ENCODE measurements around the gene ARHGAP36.

DNA sequence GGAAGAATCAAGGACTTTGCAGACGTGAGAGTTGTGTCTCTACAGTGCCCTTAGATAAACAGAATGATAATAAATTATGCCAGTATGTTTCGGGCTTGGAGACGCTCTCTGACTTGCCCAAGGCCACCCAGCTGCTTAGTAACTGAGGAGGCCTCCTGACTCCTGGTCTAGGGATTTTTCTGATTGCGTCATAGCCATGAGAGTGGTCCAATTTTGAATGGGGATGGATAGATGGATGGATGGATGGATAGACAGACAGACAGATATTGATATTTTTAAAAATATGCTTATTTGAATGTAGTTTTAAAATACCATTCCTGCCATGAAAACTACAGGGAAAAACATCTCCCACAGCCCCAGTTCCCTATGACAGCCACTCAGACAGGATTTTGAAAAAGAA is 15.5 kb downstream of the ARHGAP36 start:
- TF ChIP-seq SIN3A (IDR thresholded peaks at IDR 0.05; ENCODE audit: borderline replicate concordance, insufficient read depth, low read length) (no peak), POLR2AphosphoS5 (IDR thresholded peaks at IDR 0.05; ENCODE audit: low read depth, low read length) (no peak)
- TF ChIP-seq, protein P1, sequence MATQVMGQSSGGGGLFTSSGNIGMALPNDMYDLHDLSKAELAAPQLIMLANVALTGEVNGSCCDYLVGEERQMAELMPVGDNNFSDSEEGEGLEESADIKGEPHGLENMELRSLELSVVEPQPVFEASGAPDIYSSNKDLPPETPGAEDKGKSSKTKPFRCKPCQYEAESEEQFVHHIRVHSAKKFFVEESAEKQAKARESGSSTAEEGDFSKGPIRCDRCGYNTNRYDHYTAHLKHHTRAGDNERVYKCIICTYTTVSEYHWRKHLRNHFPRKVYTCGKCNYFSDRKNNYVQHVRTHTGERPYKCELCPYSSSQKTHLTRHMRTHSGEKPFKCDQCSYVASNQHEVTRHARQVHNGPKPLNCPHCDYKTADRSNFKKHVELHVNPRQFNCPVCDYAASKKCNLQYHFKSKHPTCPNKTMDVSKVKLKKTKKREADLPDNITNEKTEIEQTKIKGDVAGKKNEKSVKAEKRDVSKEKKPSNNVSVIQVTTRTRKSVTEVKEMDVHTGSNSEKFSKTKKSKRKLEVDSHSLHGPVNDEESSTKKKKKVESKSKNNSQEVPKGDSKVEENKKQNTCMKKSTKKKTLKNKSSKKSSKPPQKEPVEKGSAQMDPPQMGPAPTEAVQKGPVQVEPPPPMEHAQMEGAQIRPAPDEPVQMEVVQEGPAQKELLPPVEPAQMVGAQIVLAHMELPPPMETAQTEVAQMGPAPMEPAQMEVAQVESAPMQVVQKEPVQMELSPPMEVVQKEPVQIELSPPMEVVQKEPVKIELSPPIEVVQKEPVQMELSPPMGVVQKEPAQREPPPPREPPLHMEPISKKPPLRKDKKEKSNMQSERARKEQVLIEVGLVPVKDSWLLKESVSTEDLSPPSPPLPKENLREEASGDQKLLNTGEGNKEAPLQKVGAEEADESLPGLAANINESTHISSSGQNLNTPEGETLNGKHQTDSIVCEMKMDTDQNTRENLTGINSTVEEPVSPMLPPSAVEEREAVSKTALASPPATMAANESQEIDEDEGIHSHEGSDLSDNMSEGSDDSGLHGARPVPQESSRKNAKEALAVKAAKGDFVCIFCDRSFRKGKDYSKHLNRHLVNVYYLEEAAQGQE (IDR thresholded peaks at IDR 0.05; ENCODE audit: insufficient read depth in 1 of 2, low read depth in 2 of 2, low read length in 2 of 2) = no peak
